ENCODE data around the gene CYYR1. TPM values are rescaled to one million over a fixed set of nuclear protein-coding genes. Genes with fewer than 3 reads are reported as not detected.

CYYR1 gene
- polyA plus RNA-seq, 1 donor (not counting 4 experiments of a cell fraction or from before 2014, with no cell fraction given), result 1.5 TPM

DNA sequence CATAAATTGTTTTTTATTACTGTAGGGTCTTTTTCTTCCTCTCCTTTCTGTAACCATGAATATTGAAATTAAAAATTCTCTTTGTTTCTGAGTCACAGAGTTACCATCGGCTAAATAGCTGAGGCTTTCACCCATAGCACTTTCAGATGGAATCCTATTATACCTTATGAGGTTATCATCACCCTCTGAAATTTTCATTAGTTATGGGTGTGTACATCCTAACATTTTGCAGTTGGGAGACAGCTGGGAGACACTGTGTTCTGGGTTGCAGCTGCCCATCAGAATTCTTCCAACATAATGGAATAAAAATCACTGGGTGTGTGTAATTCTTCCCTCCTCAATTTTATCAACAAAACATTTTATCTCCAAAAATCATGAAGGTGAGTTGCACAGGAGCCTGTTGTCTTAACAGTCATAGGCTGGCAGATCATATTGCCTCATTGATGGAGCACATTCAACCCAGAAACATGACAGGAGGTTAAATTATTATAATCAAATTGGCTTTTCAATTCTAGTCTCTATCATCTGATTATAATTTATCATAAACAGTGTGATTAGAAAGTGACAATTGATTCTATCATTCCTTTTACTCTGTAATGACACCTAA, 17.4 kb downstream of the CYYR1 start:
- no peaks in the 10 kb centered on the region for H3K36me3 ChIP-seq (ENCODE audit: control insufficient read depth in 2 of 2, extremely low read depth in 1 of 2, insufficient read depth in 2 of 2, low read length in 2 of 2)
- H3K9ac ChIP-seq (ENCODE audit: control insufficient read depth, extremely low read depth, insufficient read depth, low read length), result no peak overlapping the region
- H3K4me1 ChIP-seq (ENCODE audit: control insufficient read depth, extremely low read depth, insufficient read depth, low read length), result peaks cover 1% of the 10 kb centered on the region
- dilution Hi-C loops (cut with MboI; ENCODE audit: extremely low pct_ligation_motif_present, low sequenced_read_pairs), result no loop called here
- H3K4me3 ChIP-seq (ENCODE audit: control insufficient read depth in 2 of 3, extremely low read depth in 1 of 3, insufficient read depth in 2 of 3, low read depth in 1 of 3, low read length in 3 of 3), result no peak overlapping the region
- no peaks in the 10 kb centered on the region for H3K79me2 ChIP-seq (ENCODE audit: control insufficient read depth, insufficient read depth, low read length)
- H3K4me2 ChIP-seq (ENCODE audit: control insufficient read depth, extremely low read depth, insufficient read depth, low read depth, low read length), result no peak overlapping the region
- TF ChIP-seq, protein P1, sequence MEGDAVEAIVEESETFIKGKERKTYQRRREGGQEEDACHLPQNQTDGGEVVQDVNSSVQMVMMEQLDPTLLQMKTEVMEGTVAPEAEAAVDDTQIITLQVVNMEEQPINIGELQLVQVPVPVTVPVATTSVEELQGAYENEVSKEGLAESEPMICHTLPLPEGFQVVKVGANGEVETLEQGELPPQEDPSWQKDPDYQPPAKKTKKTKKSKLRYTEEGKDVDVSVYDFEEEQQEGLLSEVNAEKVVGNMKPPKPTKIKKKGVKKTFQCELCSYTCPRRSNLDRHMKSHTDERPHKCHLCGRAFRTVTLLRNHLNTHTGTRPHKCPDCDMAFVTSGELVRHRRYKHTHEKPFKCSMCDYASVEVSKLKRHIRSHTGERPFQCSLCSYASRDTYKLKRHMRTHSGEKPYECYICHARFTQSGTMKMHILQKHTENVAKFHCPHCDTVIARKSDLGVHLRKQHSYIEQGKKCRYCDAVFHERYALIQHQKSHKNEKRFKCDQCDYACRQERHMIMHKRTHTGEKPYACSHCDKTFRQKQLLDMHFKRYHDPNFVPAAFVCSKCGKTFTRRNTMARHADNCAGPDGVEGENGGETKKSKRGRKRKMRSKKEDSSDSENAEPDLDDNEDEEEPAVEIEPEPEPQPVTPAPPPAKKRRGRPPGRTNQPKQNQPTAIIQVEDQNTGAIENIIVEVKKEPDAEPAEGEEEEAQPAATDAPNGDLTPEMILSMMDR (optimal IDR thresholded peaks at IDR 0.05 in 1 of 3, IDR thresholded peaks at IDR 0.05 in 1 of 3, conservative IDR thresholded peaks at IDR 0.05 in 1 of 3; ENCODE audit: extremely low read depth in 1 of 3, insufficient read depth in 2 of 3, low read length in 3 of 3), result no peak
- TF ChIP-seq EZH2 (IDR thresholded peaks at IDR 0.05; ENCODE audit: low read length), result no peak
- H3K9me1 ChIP-seq (ENCODE audit: control insufficient read depth, extremely low read depth, insufficient read depth, low read length), result no peaks in the 10 kb centered on the region
- H3K27ac ChIP-seq (ENCODE audit: control insufficient read depth, insufficient read depth, low read length), result no peak overlapping the region
- H4K20me1 ChIP-seq (ENCODE audit: control insufficient read depth, extremely low read depth, insufficient read depth, low read length), result no peaks in the 10 kb centered on the region
- DNase-seq (ENCODE audit: low read depth, low spot score) (no peak), FAIRE-seq (no peak)
- H3K27me3 ChIP-seq (ENCODE audit: control insufficient read depth, extremely low read depth, insufficient read depth, low read length), result no peaks in the 10 kb centered on the region
- no peak overlapping the region for H2AFZ ChIP-seq (ENCODE audit: control insufficient read depth, low read length)
- no peaks in the 10 kb centered on the region for H3K9me3 ChIP-seq (ENCODE audit: control insufficient read depth, low read depth, low read length)

DNA sequence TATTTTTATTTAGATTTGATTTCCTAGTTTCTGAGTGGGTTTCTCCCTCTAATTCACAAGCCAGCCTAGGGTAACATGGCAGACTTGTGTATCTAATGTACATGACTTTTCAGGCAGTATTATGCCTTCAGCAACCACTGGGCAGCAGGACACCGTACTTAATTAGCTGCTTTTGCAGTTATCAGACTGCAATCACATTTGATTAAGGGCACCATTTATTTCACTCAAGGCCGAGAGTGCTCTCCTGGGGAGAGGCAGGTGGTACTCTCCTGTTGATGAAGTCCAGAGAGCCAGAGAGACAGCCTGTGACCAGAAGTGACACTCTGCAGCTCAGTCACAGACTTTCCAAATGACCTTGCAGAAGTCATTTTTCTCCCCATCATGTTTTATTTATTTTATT, 18.7 kb downstream of the CYYR1 start:
- no peak for TF ChIP-seq EZH2 (IDR thresholded peaks at IDR 0.05; ENCODE audit: low read length)
- TF ChIP-seq, protein P1 (optimal IDR thresholded peaks at IDR 0.05 in 1 of 3, IDR thresholded peaks at IDR 0.05 in 1 of 3, conservative IDR thresholded peaks at IDR 0.05 in 1 of 3; ENCODE audit: extremely low read depth in 1 of 3, insufficient read depth in 2 of 3, low read length in 3 of 3), result no peak
- H3K4me1 ChIP-seq (ENCODE audit: control insufficient read depth, extremely low read depth, insufficient read depth, low read length), result peaks cover 4% of the 10 kb centered on the region
- no peak overlapping the region for H2AFZ ChIP-seq (ENCODE audit: control insufficient read depth, low read length)
- no peak overlapping the region for H3K4me3 ChIP-seq (ENCODE audit: control insufficient read depth in 2 of 3, extremely low read depth in 1 of 3, insufficient read depth in 2 of 3, low read depth in 1 of 3, low read length in 3 of 3)
- FAIRE-seq (no peak), DNase-seq (ENCODE audit: low read depth, low spot score) (no peak)
- no peaks in the 10 kb centered on the region for H3K27me3 ChIP-seq (ENCODE audit: control insufficient read depth, extremely low read depth, insufficient read depth, low read length)
- H3K4me2 ChIP-seq (ENCODE audit: control insufficient read depth, extremely low read depth, insufficient read depth, low read depth, low read length), result no peak overlapping the region
- H3K9me1 ChIP-seq (ENCODE audit: control insufficient read depth, extremely low read depth, insufficient read depth, low read length), result no peaks in the 10 kb centered on the region
- H3K9ac ChIP-seq (ENCODE audit: control insufficient read depth, extremely low read depth, insufficient read depth, low read length), result no peak overlapping the region
- dilution Hi-C loops (cut with MboI; ENCODE audit: extremely low pct_ligation_motif_present, low sequenced_read_pairs), result no loop called here
- H3K79me2 ChIP-seq (ENCODE audit: control insufficient read depth, insufficient read depth, low read length), result no peaks in the 10 kb centered on the region
- no peaks in the 10 kb centered on the region for H4K20me1 ChIP-seq (ENCODE audit: control insufficient read depth, extremely low read depth, insufficient read depth, low read length)
- H3K27ac ChIP-seq (ENCODE audit: control insufficient read depth, insufficient read depth, low read length), result no peak overlapping the region
- H3K36me3 ChIP-seq (ENCODE audit: control insufficient read depth in 2 of 2, extremely low read depth in 1 of 2, insufficient read depth in 2 of 2, low read length in 2 of 2), result no peaks in the 10 kb centered on the region
- H3K9me3 ChIP-seq (ENCODE audit: control insufficient read depth, low read depth, low read length), result no peaks in the 10 kb centered on the region

All from keratinocyte (primary cell).